HG03354 (cell line): ENCODE measurements around the gene TRIM17.
A peak's percentile ranks its signal among the peaks of the same experiment; 100 is the strongest.

Source experiments
- ATAC-seq: cut with Tn5 transposase; IDR thresholded peaks from one replicate; pipeline ENCODE4 v1.9.1; 2021; ENCODE audit warnings: mild to moderate bottlenecking; ENCODE audit not compliant: unreplicated experiment, poor library complexity, severe bottlenecking

Gene TRIM17

GRCh38 chr1:228416217-228416933, at the start of gene TRIM17:
Gene TRIM17, minus strand, starts transcription at chr1:228416861. Its CDS starts 1,789 bp downstream, at chr1:228415072.
- ATAC-seq, result peak; percentile 42

- no peak for ATAC-seq
These were observed 49.0 kb upstream of the TRIM17 start for GRCh38 chr1:228465571-228466146.

GRCh38 chr1:228465141-228465540, 48.5 kb upstream of the TRIM17 start:
- no peak for ATAC-seq

- ATAC-seq, result peak; percentile 77
These were observed 47.9 kb upstream of the TRIM17 start for GRCh38 chr1:228464487-228464983.

- ATAC-seq, result peak; percentile 13
These were observed 47.1 kb upstream of the TRIM17 start for GRCh38 chr1:228463559-228464455.

- no peak for ATAC-seq
These were observed 46.4 kb upstream of the TRIM17 start for GRCh38 chr1:228463009-228463558.

GRCh38 chr1:228462560-228462959, 45.9 kb upstream of the TRIM17 start:
- ATAC-seq, result no peak

- ATAC-seq, result no peak
These were observed 44.2 kb upstream of the TRIM17 start for GRCh38 chr1:228460821-228461220.

- ATAC-seq, result no peak
These were observed 42.7 kb upstream of the TRIM17 start for GRCh38 chr1:228459091-228459993.

- ATAC-seq, result peak; percentile 83
These were observed 40.9 kb upstream of the TRIM17 start for GRCh38 chr1:228457396-228458176.

- ATAC-seq, result peak; percentile 9
These were observed 40.3 kb upstream of the TRIM17 start for GRCh38 chr1:228457017-228457395.

- no peak for ATAC-seq
These were observed 39.8 kb upstream of the TRIM17 start for GRCh38 chr1:228456252-228457016.

GRCh38 chr1:228455715-228456114, 39.1 kb upstream of the TRIM17 start:
- no peak for ATAC-seq

GRCh38 chr1:228454238-228454637, 37.6 kb upstream of the TRIM17 start:
- no peak for ATAC-seq

- no peak for ATAC-seq
These were observed 37.0 kb upstream of the TRIM17 start for GRCh38 chr1:228453614-228454013.

- no peak for ATAC-seq
These were observed 36.4 kb upstream of the TRIM17 start for GRCh38 chr1:228453022-228453560.

GRCh38 chr1:228452194-228453021, 35.7 kb upstream of the TRIM17 start:
- no peak for ATAC-seq
